ENCODE results near the gene PEG3.

Gene PEG3

DNA sequence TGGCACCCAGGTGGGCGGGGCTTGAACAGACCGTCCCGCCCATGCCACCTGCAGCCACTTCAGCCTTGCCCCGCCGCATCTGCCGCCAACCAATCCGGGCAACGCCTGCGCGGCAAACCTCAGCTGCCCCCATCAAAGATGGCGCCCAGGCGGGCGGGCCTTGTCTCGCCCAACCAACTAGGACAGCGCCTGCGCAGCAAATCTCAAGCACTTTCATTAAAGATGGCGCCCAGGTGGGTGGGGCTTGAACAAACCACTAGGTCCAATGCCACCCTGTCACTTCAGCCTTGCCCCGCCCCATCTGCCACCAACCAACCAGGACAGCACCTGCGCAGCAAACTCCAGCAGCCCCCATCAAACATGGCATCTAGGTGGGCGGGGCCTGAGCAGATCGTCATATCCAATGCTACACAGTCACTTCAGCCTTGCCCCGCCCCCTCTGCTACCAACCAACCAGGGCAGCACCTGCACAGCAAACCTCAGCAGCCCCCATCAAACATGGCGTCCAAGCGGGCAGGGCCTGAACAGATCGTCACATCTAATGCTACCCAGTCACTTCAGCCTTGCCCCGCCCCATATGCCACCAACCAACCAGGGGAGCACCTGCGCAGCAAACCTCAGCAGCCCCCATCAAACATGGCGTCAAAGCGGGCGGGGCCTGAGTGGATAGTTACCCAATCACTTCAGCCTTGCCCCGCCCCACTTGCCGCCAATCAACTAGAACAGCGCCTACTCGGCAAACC, 1.4 kb downstream of the PEG3 start:
- DNase-seq: no peak

GRCh38 chr19:56838024-56838908, 2.3 kb downstream of the PEG3 start:
- no peak for DNase-seq

- no peak for DNase-seq
Observed at GRCh38 chr19:56837492-56838023, 3.0 kb downstream of the PEG3 start.

GRCh38 chr19:56837004-56837403, 3.5 kb downstream of the PEG3 start:
- no peak for DNase-seq

GRCh38 chr19:56836059-56836458, 4.5 kb downstream of the PEG3 start:
- DNase-seq: no peak

- DNase-seq: no peak
Observed at GRCh38 chr19:56835401-56835800, 5.1 kb downstream of the PEG3 start.

- no peak for DNase-seq
Observed at GRCh38 chr19:56834564-56835375, 5.8 kb downstream of the PEG3 start.

- no peak for DNase-seq
Observed at GRCh38 chr19:56832352-56832928, 8.1 kb downstream of the PEG3 start.

DNA sequence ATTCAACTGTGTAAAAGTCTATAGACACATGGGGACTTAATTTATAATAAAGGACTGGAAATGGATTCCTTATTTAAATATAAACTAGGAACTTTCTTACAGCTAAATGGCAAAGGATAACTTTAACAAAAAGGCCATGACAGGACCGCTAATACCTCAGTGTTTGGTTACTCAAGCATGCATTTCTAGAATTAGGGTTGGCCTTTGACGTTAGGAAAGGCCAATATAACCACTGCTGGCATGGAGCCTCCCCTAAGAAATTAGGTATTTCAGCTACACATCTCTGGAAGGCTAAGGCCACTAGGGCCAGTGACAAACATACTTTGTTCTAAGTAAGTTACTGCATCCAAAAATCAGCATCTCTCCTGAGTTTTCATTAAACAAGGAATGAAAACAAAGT, 9.3 kb downstream of the PEG3 start:
- no peak for DNase-seq

- DNase-seq: no peak
Observed at GRCh38 chr19:56829596-56829995, 10.9 kb downstream of the PEG3 start.

GRCh38 chr19:56827708-56828107, 12.8 kb downstream of the PEG3 start:
- DNase-seq: no peak

DNA sequence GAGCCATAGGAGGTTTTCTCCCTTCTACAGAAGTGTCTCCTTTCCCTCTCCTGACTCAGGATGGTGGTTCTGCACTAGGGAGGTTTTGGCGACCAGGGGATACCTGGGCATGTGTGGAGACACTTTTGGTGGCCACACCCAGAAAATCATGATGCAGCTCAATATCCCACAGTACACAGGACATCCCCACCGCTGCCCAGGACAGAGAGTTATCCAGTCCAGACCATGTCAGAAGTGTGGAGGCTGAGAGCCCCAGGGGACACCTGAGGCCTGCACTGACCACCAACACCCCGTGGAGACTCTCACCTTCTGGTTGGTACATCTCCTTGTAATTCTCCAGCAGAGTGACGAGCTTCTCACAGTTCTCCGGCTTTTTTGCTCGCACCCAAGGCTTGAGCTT, 16.6 kb downstream of the PEG3 start:
- DNase-seq: no peak

GRCh38 chr19:56823417-56823816, 17.1 kb downstream of the PEG3 start:
- no peak for DNase-seq

GRCh38 chr19:56822755-56823154, 17.8 kb downstream of the PEG3 start:
- DNase-seq: no peak

DNA sequence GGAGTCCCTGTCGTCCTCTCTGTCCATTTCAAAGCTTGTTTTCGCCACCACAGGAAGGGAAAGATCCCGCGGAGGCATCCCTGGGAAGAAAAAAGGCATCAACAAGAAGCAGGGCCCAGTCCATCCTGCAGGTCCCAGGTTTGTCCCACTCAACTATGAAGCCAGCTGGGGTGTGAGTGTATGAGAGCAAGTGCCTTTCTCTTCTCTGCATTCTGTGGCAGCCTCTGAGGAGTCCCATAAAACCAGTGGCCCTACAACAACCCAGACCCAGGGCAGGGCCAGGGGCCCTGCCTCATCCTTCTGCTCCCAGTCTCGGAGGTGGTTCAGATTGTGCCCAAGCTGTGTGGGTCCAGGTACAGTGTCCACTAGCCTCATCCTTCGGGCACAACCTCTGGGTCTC, 18.9 kb downstream of the PEG3 start:
- no peak for DNase-seq

GRCh38 chr19:56821209-56821608, 19.3 kb downstream of the PEG3 start:
- no peak for DNase-seq

DNA sequence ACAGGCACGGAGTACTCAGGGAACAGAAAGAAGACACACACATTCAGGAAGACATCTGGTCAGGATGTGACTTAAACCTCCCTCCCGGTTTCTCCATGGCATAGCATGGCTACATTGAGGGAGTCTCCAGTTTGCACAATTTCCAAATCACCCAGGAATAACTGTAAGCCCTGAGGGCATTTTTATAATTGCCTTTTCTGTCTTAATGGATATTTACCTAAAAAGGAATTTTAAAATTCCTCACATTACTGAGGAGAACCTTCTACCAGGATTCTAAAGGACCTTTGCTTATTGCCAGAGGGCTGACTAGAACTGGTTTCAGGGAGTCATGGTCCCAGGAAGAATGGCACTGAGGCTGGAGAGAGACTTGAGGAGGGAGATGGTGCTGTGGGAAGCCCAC, 21.4 kb downstream of the PEG3 start:
- DNase-seq: no peak

DNA sequence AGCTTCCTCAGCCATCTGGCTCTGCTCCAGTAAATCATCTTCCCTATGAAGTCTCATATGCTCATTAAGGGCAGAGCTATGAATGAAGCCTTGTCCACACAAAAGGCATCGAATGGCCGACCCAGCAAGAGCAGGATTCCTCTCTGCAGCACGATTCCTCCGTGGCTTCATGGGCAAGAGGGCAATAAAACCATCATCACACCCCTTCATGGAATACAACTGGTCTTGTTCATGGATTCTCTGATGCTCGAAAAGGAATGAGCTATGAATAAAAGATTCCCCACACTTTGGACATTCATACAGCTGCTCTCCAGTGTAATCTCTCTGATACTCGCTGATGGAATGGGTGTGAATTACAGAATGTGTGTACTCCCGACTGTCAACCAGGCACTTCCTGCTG, 25.9 kb downstream of the PEG3 start:
- DNase-seq: no peak

DNA sequence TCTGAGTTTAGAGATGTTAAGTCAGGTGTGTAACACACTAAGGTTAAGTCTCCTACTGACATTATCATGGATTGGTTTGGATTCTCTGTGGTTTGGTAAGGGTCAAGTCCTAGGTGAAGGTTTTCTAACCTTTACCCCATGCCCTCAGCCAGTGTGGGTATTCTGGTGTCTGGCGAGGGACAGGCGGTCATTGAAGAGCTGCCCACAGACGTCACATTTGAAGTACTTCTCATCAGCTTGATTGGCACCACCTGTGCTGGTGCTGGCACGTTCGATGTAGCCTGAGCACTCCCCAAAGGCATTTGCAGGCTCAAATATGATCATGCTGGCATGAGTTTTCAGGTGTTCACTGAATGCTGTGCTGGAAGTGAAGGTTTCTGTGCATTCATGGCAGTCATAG, 27.0 kb downstream of the PEG3 start:
- no peak for DNase-seq

- DNase-seq: no peak
Observed at GRCh38 chr19:56811480-56811879, 29.0 kb downstream of the PEG3 start.

GRCh38 chr19:56810260-56810659, 30.3 kb downstream of the PEG3 start:
- no peak for DNase-seq

DNA sequence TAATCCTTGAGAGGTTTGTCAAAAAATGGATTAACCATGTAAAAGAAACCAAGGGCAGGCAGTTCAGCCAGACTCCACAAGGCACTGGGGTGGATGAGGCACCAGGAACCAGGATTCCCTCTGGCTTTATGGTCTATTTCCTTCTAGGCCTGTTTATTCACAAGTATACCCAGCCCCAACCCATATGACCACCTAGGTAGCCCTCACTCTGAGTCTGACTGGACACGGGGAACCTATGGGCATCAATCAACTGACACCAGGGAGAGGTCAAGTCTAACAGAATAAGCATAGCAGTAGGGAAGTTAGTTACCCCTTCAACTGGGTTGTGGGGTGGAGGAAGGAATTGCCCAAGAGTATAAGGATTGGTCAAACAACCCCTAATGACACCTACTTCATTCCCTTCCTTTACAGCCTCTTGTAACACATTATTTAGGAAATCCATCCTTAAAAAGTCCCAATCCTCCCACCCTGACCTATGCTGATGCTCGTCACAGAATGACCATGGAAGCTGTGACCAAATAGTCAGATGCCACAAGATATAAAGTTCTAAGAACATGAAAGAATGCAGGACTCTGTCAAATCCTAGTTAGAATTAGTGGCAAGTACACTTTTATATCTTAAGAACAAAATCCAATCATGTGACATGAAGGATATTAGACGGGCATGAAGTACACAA, 31.7 kb downstream of the PEG3 start:
- no peak for DNase-seq

Measured in NCI-H2081 (cell line).